ENCODE measurements around the gene TCEA3. TPM values are rescaled to one million over a fixed set of nuclear protein-coding genes. Genes with fewer than 3 reads are reported as not detected.

Gene TCEA3
- total RNA-seq, 3 donors from 2014 or later, result 95.7 to 200 (median 125) TPM

DNA sequence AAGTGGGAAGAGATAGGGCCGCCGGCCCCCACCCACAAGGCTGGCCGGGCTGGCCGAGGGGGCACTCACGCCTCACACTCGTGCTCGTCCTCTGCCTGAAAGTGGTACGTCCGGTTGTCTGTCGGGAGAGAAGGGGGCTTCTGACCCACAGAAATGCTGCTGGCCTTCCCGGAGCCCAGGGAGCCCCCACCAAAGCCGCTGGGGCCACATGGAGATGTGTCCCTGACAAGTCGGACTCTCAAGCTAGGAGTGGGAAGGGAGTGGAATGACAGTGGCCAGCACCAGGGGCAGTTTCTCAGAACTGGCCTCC lies 12.8 kb upstream of the TCEA3 start:
- H3K36me3 ChIP-seq (ENCODE audit: low read depth), result no peaks in the 10 kb centered on the region

GRCh38 chr1:23436520-23437354 lies 12.2 kb upstream of the TCEA3 start:
- H3K4me1 ChIP-seq (ENCODE audit: low read depth), result peaks cover 14% of the 10 kb centered on the region
- intact Hi-C loops (cut with DNase I, micrococcal nuclease), result no loop called here
- no peaks in the 10 kb centered on the region for H3K9me3 ChIP-seq
- ATAC-seq, result peak; percentile 94
- TF ChIP-seq CTCF (IDR thresholded peaks at IDR 0.05), result no peak
- DNase-seq, result peak; percentile 93 to 97 (median 95)
- H3K36me3 ChIP-seq (ENCODE audit: low read depth), result no peaks in the 10 kb centered on the region
- H3K4me3 ChIP-seq, result no peak overlapping the region

More for the DNA sequence above, 12.8 kb upstream of the TCEA3 start:
- Histone ChIP-seq H3K9me3 (no peaks in the 10 kb centered on the region), H3K4me1 (ENCODE audit: low read depth) (peaks cover 14% of the 10 kb centered on the region), H3K4me3 (no peak overlapping the region)
- DNase-seq (no peak), ATAC-seq (no peak)
- intact Hi-C loops (cut with DNase I, micrococcal nuclease), result no loop called here
- no peak for TF ChIP-seq CTCF (IDR thresholded peaks at IDR 0.05)

GRCh38 chr1:23434260-23434775 lies 9.8 kb upstream of the TCEA3 start:
- no peak for TF ChIP-seq CTCF (IDR thresholded peaks at IDR 0.05)
- ATAC-seq, result no peak

GRCh38 chr1:23433122-23433521 lies 8.6 kb upstream of the TCEA3 start:
- DNase-seq (no peak), ATAC-seq (no peak)
- Histone ChIP-seq H3K36me3 (ENCODE audit: low read depth) (no peaks in the 10 kb centered on the region), H3K4me1 (ENCODE audit: low read depth) (peaks cover 14% of the 10 kb centered on the region), H3K9me3 (no peaks in the 10 kb centered on the region), H3K4me3 (no peak overlapping the region)
- TF ChIP-seq CTCF (IDR thresholded peaks at IDR 0.05), result no peak
- intact Hi-C loops (cut with DNase I, micrococcal nuclease), result no loop called here

More at GRCh38 chr1:23434260-23434775, 9.8 kb upstream of the TCEA3 start:
- intact Hi-C loops (cut with DNase I, micrococcal nuclease), result no loop called here
- Histone ChIP-seq H3K4me3 (no peak overlapping the region), H3K9me3 (no peaks in the 10 kb centered on the region), H3K36me3 (ENCODE audit: low read depth) (no peaks in the 10 kb centered on the region), H3K4me1 (ENCODE audit: low read depth) (peaks cover 14% of the 10 kb centered on the region)
- DNase-seq, result no peak

DNA sequence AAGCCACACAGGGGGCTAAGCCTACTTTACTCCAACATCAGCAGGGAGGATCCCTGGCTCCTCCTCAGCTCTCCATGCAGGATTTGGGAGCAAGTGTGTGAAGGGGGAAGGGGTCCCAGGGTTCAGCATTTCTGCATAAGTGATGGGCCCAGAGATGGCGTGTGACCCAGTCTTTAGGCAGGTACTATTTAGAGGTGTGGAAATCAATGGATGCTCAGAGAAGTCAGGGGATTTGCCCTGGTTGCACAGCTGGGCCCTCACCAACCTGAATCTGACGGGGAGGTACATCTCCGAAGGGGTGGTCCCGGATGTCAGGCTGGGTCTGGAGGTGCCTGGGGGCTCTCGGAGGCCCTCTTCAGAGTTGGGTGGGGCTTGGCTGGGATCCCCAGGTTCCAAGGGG lies 6.9 kb upstream of the TCEA3 start:
- Histone ChIP-seq H3K9me3 (no peaks in the 10 kb centered on the region), H3K4me1 (ENCODE audit: low read depth) (peaks cover 9% of the 10 kb centered on the region), H3K36me3 (ENCODE audit: low read depth) (no peaks in the 10 kb centered on the region), H3K4me3 (no peak overlapping the region)
- DNase-seq (no peak), ATAC-seq (no peak)
- intact Hi-C loops (cut with DNase I, micrococcal nuclease), result no loop called here
- no peak for TF ChIP-seq CTCF (IDR thresholded peaks at IDR 0.05)
